Measurements from ENCODE around the gene HEPACAM2.

Gene HEPACAM2

DNA sequence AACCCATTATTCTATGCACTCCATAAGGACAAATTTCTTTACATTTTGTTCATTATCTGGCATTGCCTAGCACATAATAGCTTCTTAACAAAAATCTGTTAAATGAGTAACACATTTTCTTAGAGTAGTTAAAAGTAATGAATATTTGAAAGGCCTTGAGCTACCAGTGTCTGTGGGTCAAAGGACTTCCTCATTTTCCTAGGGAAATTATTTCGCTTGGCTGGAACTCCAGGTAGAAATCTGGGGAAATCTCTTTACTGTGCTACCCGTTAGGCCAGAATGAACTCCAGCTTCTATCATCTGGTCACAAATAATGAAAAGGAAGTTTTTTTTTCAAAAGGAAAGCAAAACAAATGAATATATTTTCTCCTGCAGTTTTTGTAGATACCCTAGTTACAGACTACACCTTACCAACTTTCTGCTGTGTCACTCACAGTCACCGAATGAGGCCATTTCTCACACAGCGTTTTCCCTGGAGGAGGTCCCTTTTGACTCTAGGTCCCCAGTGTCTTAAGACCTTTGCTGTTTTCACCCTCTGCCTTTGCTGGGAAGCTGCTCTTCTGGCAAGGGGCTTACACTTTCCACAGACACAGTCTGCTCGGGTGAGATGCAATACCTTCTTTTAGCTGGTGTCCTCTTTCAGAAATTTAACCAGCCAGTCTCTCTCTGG, 79.7 kb downstream of the HEPACAM2 start:
- H3K9me3 ChIP-seq (ENCODE audit: control insufficient read depth in 1 of 2, low read length in 2 of 2): no peaks in the 10 kb centered on the region
- peaks cover 19 to 32% of the 10 kb centered on the region in 2 donors for H3K36me3 ChIP-seq (ENCODE audit: control insufficient read depth in 1 of 2, insufficient read depth in 2 of 2, low read length in 2 of 2)
- H3K4me1 ChIP-seq (ENCODE audit: control insufficient read depth in 1 of 2, insufficient read depth in 2 of 2, low read length in 2 of 2): peaks cover 0 to 7% of the 10 kb centered on the region in 2 donors
- H3K27ac ChIP-seq (ENCODE audit: low read length): peak overlapping the region; percentile 77
- peak overlapping the region; percentile 75 to 93 for H3K4me3 ChIP-seq (ENCODE audit: low read depth in 1 of 2, low read length in 2 of 2)
- no peaks in the 10 kb centered on the region for H3K27me3 ChIP-seq (ENCODE audit: low read depth, low read length)

DNA sequence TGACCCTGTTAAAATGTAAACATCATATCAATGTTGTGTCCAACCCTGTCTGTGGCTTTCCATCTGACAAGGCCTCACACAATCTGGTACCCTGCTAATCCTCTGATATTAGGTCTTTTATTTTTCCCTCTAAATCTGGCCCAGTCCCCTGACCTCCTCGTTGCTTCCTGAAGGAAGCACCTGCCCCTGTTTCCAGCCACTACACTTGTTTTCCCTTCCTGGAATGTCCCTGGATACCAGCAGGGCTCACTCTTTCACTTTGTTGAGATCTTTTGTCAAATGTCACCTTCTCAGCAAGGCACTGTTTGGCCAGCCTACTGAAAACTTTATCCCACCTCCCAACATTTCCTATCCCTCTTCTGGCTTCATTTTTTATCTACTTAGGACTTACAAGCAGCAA, 80.2 kb downstream of the HEPACAM2 start:
- Histone ChIP-seq H3K27me3 (ENCODE audit: low read depth, low read length) (no peaks in the 10 kb centered on the region), H3K4me3 (ENCODE audit: low read depth in 1 of 2, low read length in 2 of 2) (peak overlapping the region in 1 of 2 donors; percentile 30)

DNA sequence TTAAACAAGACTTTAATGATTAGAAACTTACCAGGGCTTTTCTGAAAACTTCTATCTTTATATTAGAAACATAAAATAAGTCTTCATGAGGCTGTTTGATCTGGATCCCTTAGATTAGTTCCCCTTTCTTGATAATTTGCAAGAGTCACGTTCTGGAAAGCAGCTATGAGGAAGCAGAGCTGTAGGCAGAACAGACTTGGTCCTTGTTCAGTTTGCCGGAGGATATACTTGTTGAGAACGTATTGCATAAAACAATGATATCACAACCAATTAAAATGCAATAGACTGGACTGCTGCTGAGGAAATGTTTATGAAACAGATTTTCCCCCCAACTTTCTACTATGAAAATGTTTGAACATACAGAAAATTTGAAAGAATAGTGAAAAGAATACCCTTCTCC, 80.9 kb downstream of the HEPACAM2 start:
- Histone ChIP-seq H3K4me1 (ENCODE audit: control insufficient read depth in 1 of 2, insufficient read depth in 2 of 2, low read length in 2 of 2) (peaks cover 0 to 7% of the 10 kb centered on the region in 2 donors), H3K9me3 (ENCODE audit: control insufficient read depth in 1 of 2, low read length in 2 of 2) (peaks cover 0 to under 1% of the 10 kb centered on the region in 2 donors), H3K4me3 (ENCODE audit: low read depth in 1 of 2, low read length in 2 of 2) (peak overlapping the region in 1 of 2 donors; percentile 30), H3K27me3 (ENCODE audit: low read depth, low read length) (no peaks in the 10 kb centered on the region), H3K27ac (ENCODE audit: low read length) (no peak overlapping the region), H3K36me3 (ENCODE audit: control insufficient read depth in 1 of 2, insufficient read depth in 2 of 2, low read length in 2 of 2) (peaks cover 26 to 44% of the 10 kb centered on the region in 2 donors)

More for the DNA sequence above, 80.2 kb downstream of the HEPACAM2 start:
- H3K4me1 ChIP-seq (ENCODE audit: control insufficient read depth in 1 of 2, insufficient read depth in 2 of 2, low read length in 2 of 2): peaks cover 0 to 7% of the 10 kb centered on the region in 2 donors
- no peaks in the 10 kb centered on the region for H3K9me3 ChIP-seq (ENCODE audit: control insufficient read depth in 1 of 2, low read length in 2 of 2)
- H3K36me3 ChIP-seq (ENCODE audit: control insufficient read depth in 1 of 2, insufficient read depth in 2 of 2, low read length in 2 of 2): peaks cover 19 to 37% of the 10 kb centered on the region in 2 donors
- peak overlapping the region; percentile 77 for H3K27ac ChIP-seq (ENCODE audit: low read length)

DNA sequence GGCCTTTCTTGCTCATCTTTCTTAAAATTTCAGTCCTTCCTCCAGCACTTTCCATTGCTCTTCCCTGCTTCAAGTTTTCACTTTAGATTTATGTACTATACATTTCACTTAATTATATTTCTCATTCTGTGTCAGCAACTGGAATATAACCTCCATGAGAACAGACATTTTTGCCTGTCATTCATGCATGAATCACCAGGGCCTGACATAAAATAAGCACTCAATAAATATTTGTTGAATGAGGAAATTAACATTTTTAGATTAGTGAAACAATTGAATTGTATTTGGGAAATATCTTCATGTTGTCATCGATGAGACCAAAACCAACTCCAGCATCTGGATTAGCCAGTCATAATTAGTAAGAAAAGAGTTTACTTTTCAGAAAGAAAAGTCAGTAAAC, 84.1 kb downstream of the HEPACAM2 start:
- no peak overlapping the region for H3K27ac ChIP-seq (ENCODE audit: low read length)
- H3K36me3 ChIP-seq (ENCODE audit: control insufficient read depth in 1 of 2, insufficient read depth in 2 of 2, low read length in 2 of 2): peaks cover 34 to 71% of the 10 kb centered on the region in 2 donors

DNA sequence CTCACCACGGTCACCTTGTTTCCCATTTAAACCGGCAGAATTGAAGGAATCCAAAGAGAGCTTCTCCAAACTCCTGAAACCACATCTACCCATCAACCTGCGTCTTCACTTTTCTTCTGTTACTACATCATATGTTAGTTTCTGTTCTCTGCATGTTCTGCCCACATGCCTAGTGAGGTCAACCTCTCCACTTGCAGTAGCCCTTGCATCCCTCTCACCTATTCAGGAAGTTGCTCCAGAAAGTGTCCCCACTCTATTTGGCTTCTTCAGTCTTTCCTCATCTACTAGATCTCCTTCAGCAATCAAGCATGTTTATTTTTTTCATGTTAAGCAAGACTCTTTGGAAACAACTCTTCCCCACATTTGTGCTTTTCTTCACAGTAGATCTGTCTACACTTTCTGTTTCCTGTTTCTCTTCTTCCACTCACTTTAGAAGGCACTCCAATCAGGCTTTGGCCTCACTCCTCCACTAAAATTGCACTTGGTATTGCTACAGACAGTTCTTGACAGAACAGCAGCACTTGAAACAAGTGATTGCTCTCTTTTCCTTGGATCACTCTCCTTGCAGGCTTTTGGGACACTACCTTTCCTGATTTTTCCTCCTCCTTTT, 85.6 kb downstream of the HEPACAM2 start:
- Histone ChIP-seq H3K9me3 (ENCODE audit: control insufficient read depth in 1 of 2, low read length in 2 of 2) (peaks cover 0 to 18% of the 10 kb centered on the region in 2 donors), H3K36me3 (ENCODE audit: control insufficient read depth in 1 of 2, insufficient read depth in 2 of 2, low read length in 2 of 2) (peaks cover 40 to 84% of the 10 kb centered on the region in 2 donors)

More for the DNA sequence above, 84.1 kb downstream of the HEPACAM2 start:
- Histone ChIP-seq H3K4me3 (ENCODE audit: low read depth in 1 of 2, low read length in 2 of 2) (no peak overlapping the region), H3K27me3 (ENCODE audit: low read depth, low read length) (no peaks in the 10 kb centered on the region), H3K9me3 (ENCODE audit: control insufficient read depth in 1 of 2, low read length in 2 of 2) (peaks cover 0 to 12% of the 10 kb centered on the region in 2 donors), H3K4me1 (ENCODE audit: control insufficient read depth in 1 of 2, insufficient read depth in 2 of 2, low read length in 2 of 2) (peaks cover 0 to 5% of the 10 kb centered on the region in 2 donors)

DNA sequence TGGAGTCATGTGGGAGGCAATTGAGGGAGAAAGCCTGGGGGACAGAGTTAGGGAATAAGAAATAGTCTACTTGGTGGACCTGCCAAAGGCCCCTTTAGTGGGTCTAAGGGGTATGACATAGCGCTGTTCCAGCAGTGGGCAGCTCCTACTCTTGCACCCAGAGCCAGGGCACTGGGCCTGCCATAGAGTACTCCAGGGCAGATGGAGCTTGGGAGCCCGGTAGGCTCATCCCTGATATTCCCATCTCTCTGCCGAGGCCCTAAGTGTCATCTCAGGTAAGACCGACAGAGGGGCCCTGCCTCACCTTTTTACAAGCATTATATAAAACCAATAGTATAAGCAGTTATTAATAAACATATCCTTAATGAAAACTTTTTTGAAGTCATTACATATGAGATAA, 87.7 kb downstream of the HEPACAM2 start:
- H3K36me3 ChIP-seq (ENCODE audit: control insufficient read depth in 1 of 2, insufficient read depth in 2 of 2, low read length in 2 of 2): peaks cover 43 to 83% of the 10 kb centered on the region in 2 donors

More for the DNA sequence above, 85.6 kb downstream of the HEPACAM2 start:
- no peak overlapping the region for H3K27ac ChIP-seq (ENCODE audit: low read length)
- H3K4me1 ChIP-seq (ENCODE audit: control insufficient read depth in 1 of 2, insufficient read depth in 2 of 2, low read length in 2 of 2): no peaks in the 10 kb centered on the region
- no peak overlapping the region for H3K4me3 ChIP-seq (ENCODE audit: low read depth in 1 of 2, low read length in 2 of 2)
- no peaks in the 10 kb centered on the region for H3K27me3 ChIP-seq (ENCODE audit: low read depth, low read length)

More for the DNA sequence above, 87.7 kb downstream of the HEPACAM2 start:
- Histone ChIP-seq H3K9me3 (ENCODE audit: control insufficient read depth in 1 of 2, low read length in 2 of 2) (peaks cover 3 to 27% of the 10 kb centered on the region in 2 donors), H3K4me3 (ENCODE audit: low read depth in 1 of 2, low read length in 2 of 2) (peak overlapping the region in 1 of 2 donors; percentile 22), H3K4me1 (ENCODE audit: control insufficient read depth in 1 of 2, insufficient read depth in 2 of 2, low read length in 2 of 2) (no peaks in the 10 kb centered on the region), H3K27me3 (ENCODE audit: low read depth, low read length) (no peaks in the 10 kb centered on the region), H3K27ac (ENCODE audit: low read length) (no peak overlapping the region)

Data from muscle layer of duodenum (tissue), 2 donors.